GM12892 (cell line): ENCODE results near the gene STRIP2.
"Not testable (repeated sequence)": the region's sequence is repeated elsewhere in the genome, so short reads cannot be mapped to it uniquely, and the experiment has no call there.

Experiments
- DNase-seq: peaks from one replicate; pipeline ENCODE4 v3.0.0; 2011; ENCODE audit not compliant: insufficient read length
- FAIRE-seq: peaks from 2 replicates; lab custom pipeline; 2011; peaks lifted over from hg19 to GRCh38; lab: Jason Lieb, UNC
- POLR2A ChIP-seq: IDR thresholded peaks from 2 replicates; pipeline ENCODE4 v1.6.1; 2011; ENCODE audit warnings: low read depth, low read length, control low read depth
- POLR2AphosphoS5 ChIP-seq: IDR thresholded peaks from 2 replicates; pipeline ENCODE4 v1.6.1; 2011; ENCODE audit warnings: low read depth, low read length, control low read depth
- TAF1 ChIP-seq: IDR thresholded peaks from 2 replicates; pipeline ENCODE4 v1.6.1; 2011; ENCODE audit warnings: low read depth, mild to moderate bottlenecking, control low read depth, low read length, borderline replicate concordance

Gene STRIP2

DNA sequence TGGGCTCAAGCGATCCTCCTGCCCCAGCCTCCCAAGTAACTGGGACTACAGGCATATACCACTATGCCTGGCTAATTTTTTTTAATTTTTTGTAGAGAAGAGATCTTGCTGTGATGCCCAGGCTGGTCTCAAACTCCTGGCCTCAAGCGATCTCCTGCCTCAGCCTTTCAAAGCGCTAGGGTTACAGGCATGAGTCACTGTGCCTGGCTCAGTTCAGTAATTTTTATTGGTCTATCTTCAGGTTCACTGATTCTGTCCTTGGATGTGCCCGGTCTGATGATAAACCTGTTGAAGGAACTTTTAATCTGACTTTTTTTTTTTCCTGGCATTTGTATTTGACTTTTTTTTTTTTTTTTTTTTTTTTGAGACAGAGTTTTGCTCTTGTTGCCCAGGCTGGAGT lies 40.1 kb upstream of the STRIP2 start:
- TF ChIP-seq TAF1: no peak
- TF ChIP-seq POLR2A: no peak
- TF ChIP-seq POLR2AphosphoS5: no peak
- FAIRE-seq (no peak), DNase-seq (no peak)

DNA sequence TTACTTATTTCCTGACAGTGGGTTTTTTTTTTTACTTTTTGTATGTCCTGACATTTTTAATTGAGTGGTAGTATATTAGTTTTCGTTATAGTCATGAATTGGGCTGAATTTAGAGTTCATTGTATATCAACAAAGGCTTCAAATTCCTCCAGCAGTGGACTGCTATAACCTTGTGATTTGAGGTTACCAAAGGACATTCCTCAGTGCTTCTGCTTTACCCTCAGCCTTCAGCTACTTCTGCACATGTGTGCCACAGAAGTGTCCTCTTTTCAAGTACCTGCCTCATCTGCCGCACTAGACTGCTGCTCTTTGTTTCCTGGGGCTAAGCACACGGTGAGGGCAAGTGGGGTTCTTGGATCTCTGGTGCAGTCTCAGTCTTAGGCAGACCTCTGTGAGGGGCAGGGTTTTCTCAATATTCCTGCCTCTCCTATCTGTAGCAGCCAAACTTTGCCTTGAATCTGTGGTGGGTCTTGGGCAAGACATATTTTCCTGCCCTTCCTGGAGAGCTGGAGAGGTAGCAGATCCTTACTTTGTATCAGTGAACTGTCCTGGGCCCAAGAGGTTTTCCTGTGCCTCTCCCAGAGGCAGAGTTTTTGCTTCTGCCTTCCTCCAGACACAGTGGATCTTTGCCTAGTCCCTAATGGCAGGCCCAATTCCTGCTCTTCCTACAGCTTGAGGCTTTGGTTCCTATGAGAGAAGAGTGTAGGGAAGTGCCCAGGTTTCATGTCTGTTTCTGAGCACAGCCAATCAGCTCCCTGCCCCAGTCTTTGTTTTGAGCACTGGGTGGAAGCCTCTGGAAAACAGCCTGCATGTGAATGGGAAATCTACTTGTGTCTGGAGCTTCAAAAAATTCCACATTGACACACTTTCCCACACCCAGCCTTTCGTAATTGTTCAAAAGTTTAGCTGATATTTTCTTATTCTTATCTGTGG lies 39.0 kb upstream of the STRIP2 start:
- no peak for TF ChIP-seq TAF1
- TF ChIP-seq POLR2AphosphoS5: no peak
- no peak for FAIRE-seq

DNA sequence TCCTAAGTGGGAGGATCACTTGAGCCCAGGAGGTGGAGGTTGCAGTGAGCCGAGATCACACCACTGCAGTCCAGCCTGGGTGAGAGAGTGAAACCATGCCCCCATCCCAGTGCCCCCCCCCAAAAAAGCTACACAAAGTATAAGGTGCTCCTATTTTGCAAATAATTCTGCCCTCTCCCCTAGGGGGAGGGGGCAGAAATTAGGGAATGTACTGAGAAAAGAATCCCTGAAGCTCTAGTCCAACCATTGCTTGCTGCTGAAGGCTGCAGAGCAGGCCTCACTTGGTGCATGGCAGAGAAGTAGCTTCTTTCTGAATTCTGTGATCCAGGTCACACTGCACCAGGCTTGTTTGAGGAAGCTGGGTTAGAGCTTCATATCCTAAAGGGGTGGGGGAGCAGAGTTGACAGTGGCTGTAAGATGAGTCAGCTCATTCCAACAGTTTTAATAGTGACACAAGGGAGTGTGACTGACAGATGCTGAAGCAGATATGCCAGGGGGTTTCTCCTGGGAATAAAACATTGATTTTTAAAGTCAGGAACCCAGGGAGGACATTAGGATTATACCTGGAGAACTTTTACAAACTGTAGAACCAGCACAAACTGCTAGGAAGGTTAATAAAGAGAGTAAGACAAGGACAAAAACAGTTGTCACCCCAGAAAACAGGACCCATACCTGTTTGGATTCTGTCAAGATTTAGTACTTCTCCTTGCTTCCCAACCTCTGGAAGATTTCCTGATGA lies 32.8 kb upstream of the STRIP2 start:
- no peak for FAIRE-seq
- no peak for DNase-seq
- TF ChIP-seq POLR2A (no peak), TAF1 (no peak), POLR2AphosphoS5 (no peak)

More for the DNA sequence above, 39.0 kb upstream of the STRIP2 start:
- DNase-seq: no peak

DNA sequence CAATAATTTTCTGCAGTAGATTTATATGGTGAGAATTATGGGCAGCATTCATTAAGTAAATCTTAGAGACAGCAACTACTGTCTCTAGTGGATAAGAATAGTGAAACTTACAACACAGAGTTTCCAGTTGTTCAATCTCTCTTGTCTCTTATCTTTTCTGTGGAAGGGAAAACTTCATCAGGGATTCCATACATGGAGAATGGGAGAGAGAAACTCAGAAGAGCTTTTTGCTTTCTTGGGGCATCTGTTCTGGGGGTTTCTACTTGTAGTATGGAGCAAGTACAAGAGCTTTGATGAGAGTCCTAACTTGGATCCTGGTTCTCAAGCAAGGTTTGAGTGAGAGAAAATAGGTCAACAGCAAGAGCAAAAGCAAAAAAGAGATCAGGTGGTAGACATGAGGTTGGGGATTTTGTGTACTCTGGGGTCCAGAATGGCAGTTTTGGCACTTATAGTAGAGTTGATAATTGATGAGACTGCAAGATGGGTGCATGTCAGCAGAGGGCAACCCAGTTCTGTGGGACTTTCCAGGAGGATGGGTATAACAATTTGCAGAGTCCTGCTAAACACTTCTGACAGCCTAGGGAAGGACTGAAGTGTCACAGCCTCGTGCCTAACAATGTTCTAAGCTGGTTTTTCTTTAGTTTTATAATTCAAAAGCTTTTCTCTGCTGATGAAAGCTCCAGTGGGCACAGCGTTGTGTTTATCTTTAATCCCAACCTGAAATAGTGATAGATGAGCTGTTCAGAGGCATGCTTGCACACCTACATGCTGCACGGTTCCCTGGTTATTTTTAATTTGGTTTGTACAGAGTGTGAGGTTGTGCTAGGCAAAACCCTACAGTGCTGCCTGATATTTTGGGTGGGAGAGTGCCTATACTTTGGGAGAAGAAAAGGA lies 32.0 kb upstream of the STRIP2 start:
- peak; percentile 42 for FAIRE-seq
- TF ChIP-seq POLR2AphosphoS5 (no peak), POLR2A (no peak), TAF1 (no peak)
- no peak for DNase-seq

DNA sequence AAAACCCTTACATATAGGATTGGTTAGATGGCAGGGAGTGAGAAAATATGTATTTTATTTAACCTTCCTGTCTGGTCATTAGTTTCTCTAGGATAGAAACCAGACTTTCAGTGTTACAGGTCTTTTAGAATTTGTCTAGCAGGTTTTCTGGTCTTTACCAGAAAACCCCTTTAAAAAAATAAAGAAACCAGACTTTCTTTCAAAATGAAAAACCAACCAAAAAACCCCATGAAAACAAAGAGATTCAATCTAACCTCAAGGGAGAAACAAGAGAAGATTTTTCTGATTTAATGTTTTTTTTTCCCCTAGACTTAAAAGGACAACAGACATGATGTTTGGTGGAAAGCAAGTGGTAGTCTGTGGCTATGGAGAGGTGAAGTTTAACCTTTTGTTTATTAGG lies 28.7 kb upstream of the STRIP2 start:
- no peak for FAIRE-seq
- no peak for DNase-seq
- TF ChIP-seq TAF1 (no peak), POLR2A (no peak), POLR2AphosphoS5 (no peak)

DNA sequence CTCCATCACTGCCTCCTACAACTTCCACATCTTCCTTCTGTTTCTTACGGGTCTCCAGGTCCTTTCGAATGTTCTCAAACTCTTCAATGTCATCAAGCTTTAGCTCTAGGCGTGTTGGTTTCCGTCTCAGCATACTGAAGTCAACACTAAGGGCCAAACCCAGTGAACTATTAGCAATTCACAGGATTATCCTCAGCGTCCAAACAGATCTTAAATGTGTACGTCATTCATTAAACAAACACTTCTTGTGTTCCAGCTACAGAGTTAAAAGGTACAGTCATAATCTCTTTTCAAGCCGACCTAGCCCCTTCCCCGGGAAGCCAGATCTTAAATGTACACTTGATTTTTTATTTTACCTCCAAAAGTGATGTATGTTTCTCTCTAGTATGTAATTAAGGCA lies 24.0 kb upstream of the STRIP2 start:
- FAIRE-seq, DNase-seq: not testable (repeated sequence)

DNA sequence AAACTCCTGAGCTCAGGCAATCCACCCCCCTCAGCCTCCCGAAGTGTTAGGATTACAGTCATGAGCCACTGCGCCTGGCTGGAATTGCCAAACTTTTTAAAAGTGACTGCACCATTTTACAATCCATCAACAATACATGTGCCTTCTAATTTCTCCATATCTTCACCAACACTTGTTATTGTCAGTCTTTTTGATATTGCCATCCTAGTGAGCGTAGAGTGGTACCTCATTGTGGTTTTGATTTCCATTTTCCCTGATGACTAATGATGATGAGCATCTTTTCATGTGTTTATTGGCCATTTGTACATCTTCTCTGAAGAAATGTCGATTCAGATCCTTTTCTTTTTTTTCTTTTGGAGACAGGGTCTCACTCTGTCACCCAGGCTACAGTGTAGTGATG lies 21.7 kb upstream of the STRIP2 start:
- DNase-seq (no peak), FAIRE-seq (no peak)
- TF ChIP-seq TAF1 (no peak), POLR2A (no peak), POLR2AphosphoS5 (no peak)

DNA sequence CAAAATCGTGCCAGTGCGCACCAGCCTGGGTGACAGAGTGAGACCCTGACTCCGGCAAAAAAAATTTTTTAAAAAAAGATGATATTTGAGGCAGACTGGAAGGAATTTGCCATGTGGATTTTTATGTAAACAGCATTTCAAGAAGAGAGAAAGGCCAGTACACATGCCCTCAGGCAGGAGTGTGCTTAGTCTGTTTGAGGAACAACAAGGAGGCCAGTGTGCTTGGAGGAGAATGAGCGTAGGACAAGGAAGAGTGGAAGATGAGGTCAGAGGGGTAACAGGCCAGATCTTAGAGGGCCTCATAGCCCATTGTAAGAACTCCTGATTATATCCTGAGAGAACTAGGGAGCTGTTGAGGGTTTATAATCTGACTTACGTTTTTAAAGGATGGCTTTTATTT lies 17.2 kb upstream of the STRIP2 start:
- FAIRE-seq (no peak), DNase-seq (no peak)
- no peak for TF ChIP-seq POLR2AphosphoS5
- TF ChIP-seq TAF1: no peak
- TF ChIP-seq POLR2A: no peak

DNA sequence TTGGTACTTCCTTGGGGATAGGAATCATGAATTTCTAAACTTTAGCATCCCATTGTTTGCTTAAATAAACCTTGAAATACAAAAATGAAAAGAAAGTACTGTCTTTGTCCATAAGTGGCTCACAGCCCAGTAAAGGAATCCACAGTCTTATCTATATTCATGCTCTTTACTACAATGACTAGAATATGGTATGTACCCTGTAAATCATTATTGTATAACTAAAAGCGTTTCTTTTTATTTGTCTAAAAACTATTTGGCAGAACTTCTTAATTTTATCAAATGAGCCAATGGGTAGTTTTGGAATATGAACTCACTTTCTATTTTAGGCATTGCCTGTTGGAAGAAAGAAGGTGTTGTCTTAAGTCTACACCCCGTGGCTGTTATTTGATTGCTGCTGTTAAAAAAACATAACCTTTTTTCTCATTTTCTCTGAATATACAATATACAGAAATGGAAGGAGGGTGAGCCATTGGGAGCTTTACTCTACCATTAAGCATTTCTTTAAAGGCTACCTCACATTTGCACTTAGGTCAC lies 12.4 kb upstream of the STRIP2 start:
- DNase-seq (no peak), FAIRE-seq (no peak)
- TF ChIP-seq TAF1 (no peak), POLR2A (no peak), POLR2AphosphoS5 (no peak)

DNA sequence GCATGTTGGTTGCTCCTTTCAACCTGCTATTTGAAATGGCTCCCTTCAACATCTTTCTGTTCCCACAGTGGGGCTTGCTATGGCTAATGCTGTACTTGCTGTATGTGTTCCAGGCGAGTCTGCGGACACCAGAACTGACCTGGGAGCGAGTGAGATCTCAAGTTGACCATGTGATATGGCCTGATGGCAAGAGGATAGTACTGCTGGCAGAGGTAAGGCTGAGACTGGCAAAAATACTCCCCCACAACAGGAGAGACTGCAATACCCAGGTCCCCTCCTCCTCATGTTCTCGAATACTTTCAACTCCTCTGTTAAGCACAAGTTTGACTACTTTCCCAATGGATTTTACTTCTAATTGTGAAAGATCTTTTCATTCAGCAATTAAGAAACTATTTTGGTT lies 11.5 kb upstream of the STRIP2 start:
- TF ChIP-seq TAF1: no peak
- TF ChIP-seq POLR2A: no peak
- DNase-seq: no peak
- FAIRE-seq: no peak

DNA sequence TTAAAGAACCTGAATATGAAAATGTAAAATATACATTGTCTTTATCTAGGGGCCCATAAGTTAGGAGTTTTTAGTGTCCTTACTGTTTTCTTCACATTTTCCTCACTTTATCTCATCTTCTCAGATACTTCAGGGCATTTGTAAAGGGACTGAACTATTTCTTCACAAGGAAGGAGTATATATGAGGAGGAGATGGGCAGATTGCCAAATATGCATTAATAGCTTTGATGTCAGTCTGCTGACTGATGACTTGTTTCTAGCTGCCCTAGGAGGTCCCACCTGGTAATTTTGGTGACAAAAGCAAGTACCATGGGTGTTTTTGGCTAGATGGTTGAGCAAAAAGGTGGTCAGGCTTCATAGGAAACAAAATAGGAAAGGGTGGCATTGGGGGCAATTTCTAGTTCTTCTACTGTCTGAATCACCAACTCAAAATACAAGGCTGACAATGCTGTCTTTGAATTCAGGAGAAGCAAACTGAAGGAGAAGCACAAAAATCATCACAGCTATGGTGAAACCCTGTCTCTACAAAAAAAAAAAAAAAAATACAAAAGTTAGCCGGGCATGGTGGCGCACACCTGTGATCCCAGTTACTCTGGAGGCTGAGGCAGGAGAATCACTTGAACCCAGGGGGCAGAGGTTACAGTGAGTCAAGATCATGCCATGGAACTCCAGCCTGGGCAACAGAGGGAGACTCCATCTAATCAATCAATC lies 10.4 kb upstream of the STRIP2 start:
- DNase-seq (no peak), FAIRE-seq (no peak)
- TF ChIP-seq POLR2A (no peak), POLR2AphosphoS5 (no peak), TAF1 (no peak)
